Measurements from ENCODE around the gene COL4A2. TPM values are rescaled to one million over a fixed set of nuclear protein-coding genes. Genes with fewer than 3 reads are reported as not detected.
"Not testable (repeated sequence)": the region's sequence is repeated elsewhere in the genome, so short reads cannot be mapped to it uniquely, and the experiment has no call there.

Gene COL4A2
- total RNA-seq, 1 experiment from 2014 or later, result 35.0 TPM

GRCh38 chr13:110305544-110305943 lies 1.5 kb upstream of the COL4A2 start:
- no peak for DNase-seq (ENCODE audit: extremely low read depth, low read depth)

GRCh38 chr13:110305949-110306339 lies 1.1 kb upstream of the COL4A2 start:
- DNase-seq (ENCODE audit: extremely low read depth, low read depth), result no peak

- DNase-seq (ENCODE audit: extremely low read depth, low read depth), result no peak
Measured at GRCh38 chr13:110306340-110306959, 634 bp upstream of the COL4A2 start.

- no peak for DNase-seq (ENCODE audit: extremely low read depth, low read depth)
Measured at GRCh38 chr13:110307767-110308655, 927 bp downstream of the COL4A2 start.

GRCh38 chr13:110308656-110309359 lies 1.7 kb downstream of the COL4A2 start:
- DNase-seq (ENCODE audit: extremely low read depth, low read depth), result no peak

- no peak for DNase-seq (ENCODE audit: extremely low read depth, low read depth)
Measured at GRCh38 chr13:110309661-110310524, 2.8 kb downstream of the COL4A2 start.

- DNase-seq (ENCODE audit: extremely low read depth, low read depth), result no peak
Measured at GRCh38 chr13:110310541-110311442, 3.7 kb downstream of the COL4A2 start.

- no peak for DNase-seq (ENCODE audit: extremely low read depth, low read depth)
Measured at GRCh38 chr13:110311443-110312338, 4.6 kb downstream of the COL4A2 start.

- no peak for DNase-seq (ENCODE audit: extremely low read depth, low read depth)
Measured at GRCh38 chr13:110312339-110313031, 5.4 kb downstream of the COL4A2 start.

GRCh38 chr13:110313261-110313660 lies 6.2 kb downstream of the COL4A2 start:
- DNase-seq (ENCODE audit: extremely low read depth, low read depth), result not testable (repeated sequence)

GRCh38 chr13:110313733-110314132 lies 6.6 kb downstream of the COL4A2 start:
- DNase-seq (ENCODE audit: extremely low read depth, low read depth), result not testable (repeated sequence)

GRCh38 chr13:110314516-110315245 lies 7.6 kb downstream of the COL4A2 start:
- DNase-seq (ENCODE audit: extremely low read depth, low read depth), result no peak

GRCh38 chr13:110316196-110316595 lies 9.1 kb downstream of the COL4A2 start:
- DNase-seq (ENCODE audit: extremely low read depth, low read depth), result no peak

- DNase-seq (ENCODE audit: extremely low read depth, low read depth), result no peak
Measured at GRCh38 chr13:110317093-110317492, 10.0 kb downstream of the COL4A2 start.

GRCh38 chr13:110317496-110318195 lies 10.6 kb downstream of the COL4A2 start:
- DNase-seq (ENCODE audit: extremely low read depth, low read depth), result no peak

- no peak for DNase-seq (ENCODE audit: extremely low read depth, low read depth)
Measured at GRCh38 chr13:110318920-110319319, 11.8 kb downstream of the COL4A2 start.

- no peak for DNase-seq (ENCODE audit: extremely low read depth, low read depth)
Measured at GRCh38 chr13:110319397-110319773, 12.3 kb downstream of the COL4A2 start.

All from NCI-H460 (cell line).